GM23338 (cell line): Measurements from ENCODE around the gene NXN. TPM values are rescaled to one million over a fixed set of nuclear protein-coding genes. Genes with fewer than 3 reads are reported as not detected.

Experiments used
- ATAC-seq: fragments of 200-7000 bp; cut with Tn5 transposase; 3 replicates; pipeline ENCODE4 v1.9.1; 2020
- DNase-seq: peaks from one replicate; pipeline ENCODE4 v3.0.0-alpha.2; 2015; ENCODE audit warnings: low spot score
- H2AFZ ChIP-seq: fragments of 200-600 bp; sonication (generic); 2 replicates; pipeline ENCODE4 v1.8.0; 2016; ENCODE audit warnings: antibody characterized with exemption, mild to moderate bottlenecking, moderate library complexity
- H3F3A ChIP-seq: fragments of 200-600 bp; sonication (generic); replicated peaks from 2 replicates; pipeline ENCODE4 v1.8.0; 2017; ENCODE audit warnings: antibody characterized with exemption, mixed run types, low read depth
- H3K27ac ChIP-seq: fragments of 200-600 bp; sonication (generic); 2 replicates; pipeline ENCODE4 v1.6.1; 2016; ENCODE audit warnings: low read depth
- H3K27me3 ChIP-seq: fragments of 200-600 bp; sonication (generic); 2 replicates; pipeline ENCODE4 v1.8.0; 2016; ENCODE audit warnings: mild to moderate bottlenecking, mixed run types, moderate library complexity; ENCODE audit not compliant: insufficient read depth
- H3K36me3 ChIP-seq: fragments of 200-600 bp; sonication (generic); 2 replicates; pipeline ENCODE4 v1.8.0; 2016; ENCODE audit warnings: mild to moderate bottlenecking; ENCODE audit not compliant: insufficient read depth
- H3K4me1 ChIP-seq: fragments of 200-600 bp; sonication (generic); 2 replicates; pipeline ENCODE4 v1.8.0; 2016; ENCODE audit warnings: mild to moderate bottlenecking, moderate library complexity; ENCODE audit not compliant: insufficient read depth
- H3K4me2 ChIP-seq: fragments of 200-600 bp; sonication (generic); 2 replicates; pipeline ENCODE4 v1.7.1; 2017; ENCODE audit warnings: mixed run types
- H3K4me3 ChIP-seq: fragments of 200-600 bp; sonication (generic); 2 replicates; pipeline ENCODE4 v1.6.1; 2016; ENCODE audit warnings: mixed run types
- H3K79me2 ChIP-seq: fragments of 200-600 bp; sonication (generic); replicated peaks from 2 replicates; pipeline ENCODE4 v1.8.0; 2017; ENCODE audit warnings: mild to moderate bottlenecking; ENCODE audit not compliant: insufficient read depth
- H3K9me2 ChIP-seq: fragments of 200-600 bp; sonication (generic); 2 replicates; pipeline ENCODE4 v1.8.0; 2017; ENCODE audit not compliant: insufficient read depth
- H4K20me1 ChIP-seq: fragments of 200-600 bp; sonication (generic); replicated peaks from 2 replicates; pipeline ENCODE4 v1.8.0; 2017; ENCODE audit warnings: mild to moderate bottlenecking; ENCODE audit not compliant: insufficient read depth
- H3K27ac Mint-ChIP-seq: 2 replicates; pipeline ENCODE4 v1.8.0; 2020; ENCODE audit warnings: inconsistent platforms, mild to moderate bottlenecking, moderate library complexity, mixed read lengths
- H3K27me3 Mint-ChIP-seq: 3 replicates; pipeline ENCODE4 v1.8.0; 2022; ENCODE audit warnings: low read depth, mild to moderate bottlenecking, moderate library complexity, mixed read lengths, inconsistent platforms; ENCODE audit not compliant: insufficient read depth, poor library complexity
- H3K36me3 Mint-ChIP-seq: 3 replicates; pipeline ENCODE4 v1.8.0; 2021; ENCODE audit warnings: low read depth, mild to moderate bottlenecking, inconsistent platforms, moderate library complexity, mixed read lengths
- H3K4me1 Mint-ChIP-seq: 3 replicates; pipeline ENCODE4 v1.8.0; 2020; ENCODE audit warnings: mild to moderate bottlenecking, inconsistent platforms, mixed read lengths
- H3K4me3 Mint-ChIP-seq: 3 replicates; pipeline ENCODE4 v1.8.0; 2021; ENCODE audit warnings: moderate library complexity, mild to moderate bottlenecking, inconsistent platforms, mixed read lengths
- H3K9me3 Mint-ChIP-seq: 3 replicates; pipeline ENCODE4 v1.8.0; 2020; ENCODE audit warnings: moderate library complexity, mild to moderate bottlenecking, inconsistent platforms, mixed read lengths
- CREB1 ChIP-seq: fragments of 250-450 bp; sonication (Bioruptor Pico); IDR thresholded peaks from 2 replicates; pipeline ENCODE4 v1.5.0; 2020; ENCODE audit warnings: low read depth, mild to moderate bottlenecking, moderate library complexity
- CTCF ChIP-seq, 2 experiments: fragments of 200-600 bp in 1 of 2; sonication (generic) in 1 of 2; conservative IDR thresholded peaks; 2 replicates each; pipeline versions ENCODE4 v1.5.1 to v1.6.1; 2016 to 2017; ENCODE audit warnings: antibody characterized with exemption in 2 of 2, low read depth in 2 of 2, mild to moderate bottlenecking in 2 of 2, moderate library complexity in 1 of 2
- EZH2phosphoT487 ChIP-seq: fragments of 200-600 bp; sonication (generic); IDR thresholded peaks from one replicate; pipeline ENCODE4 v1.8.1; 2018; ENCODE audit warnings: antibody characterized with exemption; ENCODE audit not compliant: unreplicated experiment
- JUNB ChIP-seq: IDR thresholded peaks from one replicate; pipeline ENCODE4 v1.6.1; 2016; ENCODE audit warnings: antibody characterized with exemption; ENCODE audit not compliant: unreplicated experiment
- POLR2AphosphoS5 ChIP-seq: IDR thresholded peaks from 2 replicates; pipeline ENCODE4 v1.6.1; 2016; ENCODE audit warnings: antibody characterized with exemption, low read depth
- REST ChIP-seq: IDR thresholded peaks from one replicate; pipeline ENCODE4 v1.6.1; 2018; ENCODE audit warnings: antibody characterized with exemption; ENCODE audit not compliant: unreplicated experiment
- STAT1 ChIP-seq: IDR thresholded peaks from one replicate; pipeline ENCODE4 v1.6.1; 2016; ENCODE audit warnings: antibody characterized with exemption; ENCODE audit not compliant: unreplicated experiment
- ZNF331 ChIP-seq: fragments of 250-450 bp; sonication (Bioruptor Pico); IDR thresholded peaks from 2 replicates; pipeline ENCODE4 v1.5.0; 2020; ENCODE audit warnings: low read depth, mild to moderate bottlenecking, moderate library complexity
- polyA plus RNA-seq: library from polyadenylated mRNA; unstranded; fragments of >200 nt; fragmentation: Nextera tagmentation; extraction: Ambion mirVana; gene quantifications from 2 replicates; pipeline ENCODE4 v1.2.1, GENCODE V29; 2016
- total RNA-seq: library from RNA; depleted of rRNA; stranded (reverse); fragments of >200 nt; shearing (Covaris generic); gene quantifications from 2 replicates; pipeline ENCODE4 v1.2.3, GENCODE V29; 2014

Gene NXN
- total and polyA plus RNA-seq, 2 experiments from 2014 or later = 31.8 to 105 TPM

- Histone ChIP-seq H3K79me2 (peaks cover 94% of the 10 kb centered on the region), H4K20me1 (peaks cover 29% of the 10 kb centered on the region)
- no peaks in the 10 kb centered on the region for H3K9me3 Mint-ChIP-seq
Measured at GRCh38 chr17:927611-928461, 51.7 kb downstream of the NXN start.

More at GRCh38 chr17:927611-928461, 51.7 kb downstream of the NXN start:
- no peaks in the 10 kb centered on the region for H3K36me3 ChIP-seq
- peak overlapping the region; percentile 84 for H3K27ac ChIP-seq
- H3F3A ChIP-seq = peaks cover 15% of the 10 kb centered on the region; the same call in 1 of the 2 replicates
- peaks cover 8% of the 10 kb centered on the region for H3K27me3 Mint-ChIP-seq
- H3K27me3 ChIP-seq = no peaks in the 10 kb centered on the region
- peaks cover 44% of the 10 kb centered on the region for H3K4me1 ChIP-seq
- H3K9me2 ChIP-seq = no peaks in the 10 kb centered on the region
- H2AFZ ChIP-seq = no peak overlapping the region
- DNase-seq (no peak), ATAC-seq (peak; percentile 74)
- peaks cover 55% of the 10 kb centered on the region for H3K4me1 Mint-ChIP-seq
- no peak overlapping the region; the same call in 2 of the 3 replicates for H3K4me3 Mint-ChIP-seq
- H3K4me3 ChIP-seq = no peak overlapping the region
- peaks cover 6% of the 10 kb centered on the region for H3K36me3 Mint-ChIP-seq
- peak overlapping the region; percentile 51; the same call in 1 of the 2 replicates for H3K27ac Mint-ChIP-seq
- TF ChIP-seq REST = no peak
- no peak for TF ChIP-seq JUNB
- no peak for TF ChIP-seq CTCF (conservative IDR thresholded peaks at IDR 0.05; ENCODE audit: low read depth in 2 of 2)
- no peak for TF ChIP-seq EZH2phosphoT487
- no peak for TF ChIP-seq ZNF331 (CRISPR knock-in tag)
- TF ChIP-seq CREB1 (CRISPR knock-in tag) = no peak
- TF ChIP-seq STAT1 = no peak
- TF ChIP-seq POLR2AphosphoS5 = no peak
- peak overlapping the region; percentile 50 for H3K4me2 ChIP-seq
